K562 (cell line): ENCODE results near the gene NDUFAF2. TPM values are rescaled to one million over a fixed set of nuclear protein-coding genes. Genes with fewer than 3 reads are reported as not detected.
A peak's percentile ranks its signal among the peaks of the same experiment; 100 is the strongest.

Experiments used
- ATAC-seq: fragments of 200-7000 bp; cut with Tn5 transposase; 3 replicates; pipeline ENCODE4 v1.9.1; 2020; ENCODE audit warnings: moderate library complexity
- BruUV-seq: library from RNA; stranded (reverse); fragments of 400-500 nt; replicated peaks from 2 replicates; lab custom pipeline; 2021; lab: Mats Ljungman, UMichigan
- CTCF ChIA-PET: fragments of 300-600 bp; formaldehyde crosslinking; extraction: SDS; loops from one replicate; lab custom pipeline; 2021; ENCODE audit warnings: low intra/inter-chr PET ratio; lab: Yijun Ruan, JAX
- POLR2A ChIA-PET: fragments of 300-600, 350-650 bp; sonication (Branson Sonifier 250); formaldehyde crosslinking; extraction: SDS; loops from one replicate; lab custom pipeline; 2021; ENCODE audit warnings: antibody characterized with exemption, inconsistent platforms; lab: Yijun Ruan, JAX
- DNase-seq, 4 experiments: peaks; one replicate each; pipeline versions ENCODE4 v3.0.0 to v3.0.0-alpha.2; 2011 to 2018; ENCODE audit warnings: low spot score in 3 of 4, mixed read lengths in 3 of 4; ENCODE audit errors: extremely low read depth in 1 of 4
- FAIRE-seq: peaks from 2 replicates; lab custom pipeline; 2011; peaks lifted over from hg19 to GRCh38; lab: Jason Lieb, UNC
- H2AFZ ChIP-seq: 2 replicates; pipeline ENCODE4 v1.6.0; 2011; ENCODE audit warnings: low read depth, low read length, control low read depth, inconsistent platforms
- H3K27ac ChIP-seq: fragments of 200-600 bp; 3 replicates; pipeline ENCODE4 v1.8.0; 2011; ENCODE audit warnings: low read depth, mild to moderate bottlenecking, control low read depth, inconsistent platforms, low read length, moderate library complexity, mixed read lengths; ENCODE audit errors: extremely low read depth
- H3K27me3 ChIP-seq, 2 experiments: fragments of 300-600 bp in 1 of 2; 2 replicates in 1 of 2; 3 replicates in 1 of 2; pipeline versions ENCODE4 v1.6.0 to v1.8.0; 2011; ENCODE audit warnings: inconsistent platforms in 2 of 2, low read length in 2 of 2, mild to moderate bottlenecking in 1 of 2, mixed read lengths in 1 of 2, moderate library complexity in 1 of 2; ENCODE audit not compliant: control insufficient read depth in 2 of 2, insufficient read depth in 2 of 2
- H3K36me3 ChIP-seq: fragments of 300-600 bp; 3 replicates; pipeline ENCODE4 v1.8.0; 2011; ENCODE audit warnings: mild to moderate bottlenecking, low read length, inconsistent platforms; ENCODE audit not compliant: control insufficient read depth, insufficient read depth
- H3K4me1 ChIP-seq, 2 experiments: fragments of 200-600 bp in 1 of 2; replicated peaks in 1 of 2; 2 replicates in 1 of 2; 3 replicates in 1 of 2; pipeline versions ENCODE4 v1.5.1 to v1.8.0; 2011; ENCODE audit warnings: inconsistent platforms in 2 of 2, low read length in 2 of 2, mild to moderate bottlenecking in 1 of 2, mixed read lengths in 1 of 2, moderate library complexity in 1 of 2; ENCODE audit not compliant: control insufficient read depth in 2 of 2, insufficient read depth in 2 of 2
- H3K4me2 ChIP-seq: 2 replicates; pipeline ENCODE4 v1.6.1; 2011; ENCODE audit warnings: low read length, control low read depth, inconsistent platforms, mixed read lengths; ENCODE audit not compliant: insufficient read depth
- H3K4me3 ChIP-seq: fragments of 200-600 bp; sonication (generic), shearing (Covaris generic); 2 replicates; pipeline ENCODE4 v1.5.1; 2016; ENCODE audit warnings: control low read depth, inconsistent platforms
- H3K79me2 ChIP-seq: fragments of 200-600 bp; 3 replicates; pipeline ENCODE4 v1.8.0; 2011; ENCODE audit warnings: low read length, inconsistent platforms; ENCODE audit not compliant: control insufficient read depth, insufficient read depth
- H3K9ac ChIP-seq, 2 experiments: 2 replicates each; pipeline versions ENCODE4 v1.6.0 to v1.6.1; 2011; ENCODE audit warnings: low read depth in 2 of 2, low read length in 2 of 2, control low read depth in 1 of 2, inconsistent platforms in 1 of 2, mild to moderate bottlenecking in 1 of 2, mixed read lengths in 1 of 2; ENCODE audit not compliant: insufficient read depth in 1 of 2
- H3K9me1 ChIP-seq: one replicate; pipeline ENCODE4 v1.6.0; 2011; ENCODE audit warnings: inconsistent platforms, mild to moderate bottlenecking, low read length, moderate library complexity; ENCODE audit not compliant: control insufficient read depth, insufficient read depth
- H3K9me3 ChIP-seq: replicated peaks from 2 replicates; pipeline ENCODE4 v1.5.1; 2011; ENCODE audit warnings: low read depth, low read length, inconsistent platforms; ENCODE audit not compliant: control insufficient read depth, insufficient read depth
- H4K20me1 ChIP-seq: replicated peaks from 2 replicates; pipeline ENCODE4 v1.6.1; 2011; ENCODE audit warnings: low read length, inconsistent platforms, mixed read lengths; ENCODE audit not compliant: control insufficient read depth, insufficient read depth
- ADNP ChIP-seq: fragments of 200-800 bp; sonication (Bioruptor generic); IDR thresholded peaks from 2 replicates; pipeline ENCODE4 v1.6.1; 2016; ENCODE audit warnings: missing genetic modification characterization, missing compliant biosample characterization
- DIDO1 ChIP-seq: fragments of 450-650 bp; IDR thresholded peaks from 2 replicates; pipeline ENCODE4 v1.6.1; 2016; ENCODE audit warnings: low read depth, missing biosample characterization, missing genetic modification characterization
- E2F4 ChIP-seq: sonication (generic); formaldehyde crosslinking; IDR thresholded peaks from 2 replicates; pipeline ENCODE4 v1.8.0; 2022; ENCODE audit warnings: mild to moderate bottlenecking, low read depth, missing genetic modification reagents
- L3MBTL2 ChIP-seq: fragments of 450-650 bp; IDR thresholded peaks from 2 replicates; pipeline ENCODE4 v1.6.1; 2016; ENCODE audit warnings: mild to moderate bottlenecking, moderate library complexity
- MXD1 ChIP-seq: fragments of 250-450 bp; sonication (Bioruptor Pico); IDR thresholded peaks from 2 replicates; pipeline ENCODE4 v1.8.0; 2021; ENCODE audit warnings: borderline replicate concordance, mild to moderate bottlenecking, moderate library complexity; ENCODE audit not compliant: poor library complexity, severe bottlenecking
- RBM25 ChIP-seq: fragments of 200-400 bp; formaldehyde crosslinking; IDR thresholded peaks from 2 replicates; pipeline ENCODE4 v1.6.1; 2018; ENCODE audit warnings: low read length, low read depth, moderate library complexity; ENCODE audit not compliant: severe bottlenecking
- SMAD3 ChIP-seq: fragments of 450-650 bp; formaldehyde crosslinking; conservative IDR thresholded peaks from 2 replicates; pipeline ENCODE4 v1.4.0; 2020; ENCODE audit warnings: mild to moderate bottlenecking
- ZKSCAN8 ChIP-seq: fragments of 200-800 bp; sonication (Bioruptor generic); IDR thresholded peaks from 2 replicates; pipeline ENCODE4 v1.6.1; 2016; ENCODE audit warnings: missing genetic modification characterization, missing compliant biosample characterization
- in situ Hi-C: fragments of 300-500 bp; cut with MboI; formaldehyde crosslinking; loops from 4 replicates; pipeline ENCODE4 v1.15.0; 2018; ENCODE audit warnings: inconsistent platforms, mixed read lengths
- intact Hi-C: fragments of 100-400 bp; cut with micrococcal nuclease; formaldehyde crosslinking; loops from 2 replicates; pipeline ENCODE4 v1.14.2; 2022
- polyA plus RNA-seq, 8 experiments: library from polyadenylated mRNA; depleted of rRNA in 4 of 8; stranded (reverse) in 5 of 8; unstranded in 3 of 8; fragments of >200 nt; fragmentation: Nextera tagmentation in 2 of 8; fragmentation: Illumina TruSeq in 1 of 8; extraction: Ambion mirVana in 2 of 8; extraction: Trizol in 1 of 8; gene quantifications; 2 replicates each; pipeline versions ENCODE4 v1.2.1 to v1.2.3, GENCODE V29; 2011 to 2014; ENCODE audit warnings: inconsistent platforms in 1 of 8, missing spikeins in 1 of 8
- total RNA-seq, 7 experiments: library from RNA; depleted of rRNA in 6 of 7; stranded (reverse); fragments of >200 nt in 6 of 7; fragmentation: Illumina TruSeq in 2 of 7; extraction: Trizol in 2 of 7; gene quantifications; 2 replicates each; pipeline versions ENCODE4 v1.2.1 to v1.2.3, GENCODE V29; 2011 to 2021; ENCODE audit warnings: low replicate concordance in 1 of 7

The NDUFAF2 gene
- total and polyA plus RNA-seq, 9 of the 15 experiments (the other 6 are each of a cell fraction or from before 2014, with no cell fraction given): 56.0 to 155 (median 95.9) TPM

- H3K9me3 ChIP-seq: no peaks in the 10 kb centered on the region
- POLR2A ChIA-PET: no interaction called here
- no peaks in the 10 kb centered on the region for H3K27me3 ChIP-seq
- no peak overlapping the region for H3K27ac ChIP-seq
- CTCF ChIA-PET: interaction anchor here (1.0 kb wide), 1 partner anchor 11 kb away, joined by 3 read pairs; no protein-coding TSS in a partner anchor
- no peaks in the 10 kb centered on the region for H4K20me1 ChIP-seq
- no peaks in the 10 kb centered on the region for H3K4me1 ChIP-seq
- DNase-seq: no peak
- no peaks in the 10 kb centered on the region for H3K36me3 ChIP-seq
- FAIRE-seq: no peak
- no peaks in the 10 kb centered on the region for H3K9me1 ChIP-seq
- no TSS peak for BruUV-seq
- no peak overlapping the region for H3K4me2 ChIP-seq
- in situ Hi-C loops: no loop called here
- H2AFZ ChIP-seq: no peak overlapping the region
- intact Hi-C loops: no loop called here
- no peak for ATAC-seq
- H3K9ac ChIP-seq: no peak overlapping the region
- TF ChIP-seq SMAD3 (CRISPR knock-in tag) (no peak), ADNP (tag) (no peak), ZKSCAN8 (CRISPR knock-in tag) (no peak), DIDO1 (tag) (no peak), RBM25 (peak; percentile 31), MXD1 (CRISPR knock-in tag) (no peak), L3MBTL2 (no peak), E2F4 (CRISPR knock-in tag) (no peak)
- H3K4me3 ChIP-seq: no peak overlapping the region
- no peaks in the 10 kb centered on the region for H3K79me2 ChIP-seq
Measured at GRCh38 chr5:61044545-61044944, 99.5 kb downstream of the NDUFAF2 start.
